Skin of body (tissue), 2 donors: ENCODE measurements around the gene GNG4. TPM values are rescaled to one million over a fixed set of nuclear protein-coding genes. Genes with fewer than 3 reads are reported as not detected.
"Not testable (repeated sequence)": the region's sequence is repeated elsewhere in the genome, so short reads cannot be mapped to it uniquely, and the experiment has no call there.

Experiments used
- DNase-seq: peaks from one replicate; lab custom pipeline; 2025; lab: John Stamatoyannopoulos, UW
- total RNA-seq: library from RNA; depleted of rRNA; stranded (reverse); fragments of >200 nt; gene quantifications from one replicate; pipeline ENCODE4 v1.2.3, GENCODE V29; 2014

The GNG4 gene
- total RNA-seq, 1 donor from 2014 or later: 1.6 TPM

DNA sequence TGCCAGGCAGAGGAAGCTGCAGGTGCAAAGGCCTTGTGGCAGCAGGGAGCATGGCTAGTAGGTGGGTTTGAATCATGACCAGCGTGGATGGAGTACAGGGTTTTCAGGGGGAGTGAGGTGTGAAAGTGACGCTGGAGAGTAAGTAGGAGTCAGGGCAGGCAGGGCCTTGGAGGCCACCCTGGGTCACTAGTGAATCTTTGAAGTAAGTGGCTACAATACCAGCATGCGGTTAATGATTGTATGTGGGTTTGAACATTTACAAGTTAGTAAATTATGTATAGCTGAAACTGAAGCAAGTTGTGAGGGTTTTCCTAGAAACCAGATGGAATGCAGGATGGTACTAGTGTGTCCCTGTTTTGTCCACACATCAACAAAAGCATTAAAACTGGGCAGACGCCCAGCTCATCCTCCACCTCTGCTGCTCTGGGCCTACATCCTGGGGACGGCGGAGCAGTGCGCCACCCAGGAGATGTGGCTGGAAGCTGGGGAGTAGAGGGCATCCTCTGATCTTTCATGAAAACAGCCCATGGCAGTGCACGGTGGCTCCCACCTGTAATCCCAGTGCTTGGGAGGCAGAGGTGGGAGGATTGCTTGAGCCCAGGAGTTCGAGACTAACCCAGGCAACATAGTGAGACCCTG, 104.2 kb downstream of the GNG4 start:
- no peak for DNase-seq

DNA sequence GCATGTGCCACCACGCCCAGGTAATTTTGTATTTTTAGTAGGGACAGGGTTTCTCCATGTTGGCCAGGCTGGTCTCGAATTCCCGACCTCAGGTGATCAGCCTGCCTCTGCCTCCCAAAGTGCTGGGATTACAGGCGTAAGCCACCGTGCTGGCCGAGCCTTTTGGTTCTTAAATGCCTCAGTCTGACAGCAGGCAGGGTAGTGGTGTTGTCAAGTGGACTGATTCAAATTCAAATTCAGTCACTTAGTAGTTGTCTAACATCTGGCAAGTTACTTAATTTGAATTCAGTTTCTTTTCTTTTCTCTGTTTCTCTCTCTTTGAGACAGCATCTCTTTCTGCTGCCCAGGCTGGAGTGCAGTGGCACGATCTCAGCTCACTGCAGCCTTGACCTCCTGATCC, 106.7 kb downstream of the GNG4 start:
- DNase-seq: not testable (repeated sequence)

DNA sequence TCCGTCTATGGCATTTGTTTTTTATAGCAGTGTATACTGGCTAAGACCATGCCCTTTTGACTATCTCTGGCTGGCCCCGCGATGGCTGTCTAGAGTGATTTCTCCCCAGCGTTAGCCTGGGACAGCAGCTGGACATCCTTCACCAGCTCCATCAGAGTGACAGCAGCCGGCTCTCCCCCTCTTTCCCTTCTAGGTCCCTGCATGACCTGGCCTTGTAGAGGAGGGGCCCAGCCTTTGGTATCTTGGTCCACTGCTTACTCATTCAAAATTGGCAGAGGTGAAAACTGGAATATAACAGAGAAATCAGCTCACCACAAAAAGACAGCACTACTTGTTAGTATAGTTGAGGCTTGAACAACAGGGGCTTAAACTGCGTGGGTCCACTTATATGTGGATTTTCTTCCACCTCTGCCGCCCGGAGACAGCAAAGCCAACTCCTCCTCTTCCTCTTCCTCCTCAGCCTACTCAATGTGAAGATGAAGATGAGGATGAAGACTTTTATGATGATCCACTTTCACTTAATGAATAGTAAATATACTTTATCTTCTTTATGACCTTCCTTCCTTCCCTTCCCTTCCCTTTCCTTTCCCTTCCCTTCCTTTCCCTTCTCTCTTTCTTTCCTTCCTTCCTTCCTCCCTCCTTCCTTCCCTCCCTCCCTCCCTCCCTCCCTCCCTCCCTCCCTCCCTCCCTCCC, 116.0 kb downstream of the GNG4 start:
- DNase-seq: no peak

DNA sequence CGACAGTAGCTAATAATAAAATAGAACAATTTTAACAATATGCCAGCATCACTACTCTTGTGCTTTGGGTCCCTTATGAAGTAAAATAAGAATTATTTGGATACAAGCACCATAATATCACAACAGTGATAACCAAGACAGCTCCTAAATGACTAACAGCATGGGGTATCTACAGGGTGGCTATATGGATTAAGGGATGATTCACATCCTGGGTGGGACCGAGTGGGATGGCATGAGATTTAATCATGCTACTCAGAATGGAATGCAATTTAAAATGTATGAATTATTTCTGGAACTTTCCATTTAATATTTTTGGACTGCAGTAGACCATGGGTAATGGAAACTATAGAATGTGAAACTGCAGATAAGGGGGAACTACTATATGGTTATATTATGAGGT, 117.2 kb downstream of the GNG4 start:
- no peak for DNase-seq

DNA sequence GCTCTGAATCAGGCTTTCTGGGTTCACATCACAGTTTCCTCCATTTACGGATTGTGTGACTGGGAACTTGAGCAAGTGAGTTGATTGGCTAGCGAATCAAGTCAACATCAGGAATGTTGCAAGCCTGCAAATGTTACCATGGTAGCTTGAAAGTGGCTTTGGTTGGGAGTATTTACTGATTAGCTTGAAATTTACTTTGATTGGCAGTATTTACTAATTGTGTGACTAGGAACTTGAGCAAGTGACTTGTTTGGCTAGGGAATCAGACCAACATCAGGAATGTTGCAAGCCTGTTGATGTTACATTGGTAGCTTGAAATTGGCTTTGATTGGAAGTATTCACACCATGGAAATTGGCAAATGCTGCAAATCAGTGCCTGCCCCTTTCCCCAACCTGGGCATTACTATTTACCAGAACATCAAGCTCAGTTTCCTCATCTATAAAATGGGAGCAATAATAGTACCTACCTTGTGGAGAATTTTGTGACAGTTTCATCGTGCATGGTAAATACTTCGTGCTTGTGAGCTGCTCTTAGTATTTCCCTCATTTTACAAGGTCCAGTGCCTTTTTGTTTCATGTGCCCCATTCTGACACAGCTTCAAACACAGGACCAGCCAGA, 122.3 kb downstream of the GNG4 start:
- DNase-seq: no peak

DNA sequence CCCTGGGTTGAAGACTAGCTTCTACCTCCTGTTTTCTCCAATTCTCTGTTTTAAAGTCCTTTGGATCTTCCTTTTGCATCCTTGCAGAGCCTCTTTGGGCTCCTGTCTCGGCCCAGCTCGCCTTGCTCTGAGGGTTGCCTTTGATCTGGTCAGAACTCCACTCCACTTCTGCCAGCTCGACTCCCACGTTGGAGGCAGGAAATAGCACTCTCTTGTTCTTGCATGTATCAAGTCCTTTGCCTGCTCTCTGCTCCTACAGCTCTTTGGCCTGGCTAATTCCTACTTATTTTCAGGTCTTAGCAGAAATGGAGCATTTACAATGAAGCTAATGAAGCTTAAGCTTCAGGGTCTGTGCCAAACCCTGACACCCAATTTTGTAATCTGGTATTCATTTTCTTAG, 124.3 kb downstream of the GNG4 start:
- no peak for DNase-seq

DNA sequence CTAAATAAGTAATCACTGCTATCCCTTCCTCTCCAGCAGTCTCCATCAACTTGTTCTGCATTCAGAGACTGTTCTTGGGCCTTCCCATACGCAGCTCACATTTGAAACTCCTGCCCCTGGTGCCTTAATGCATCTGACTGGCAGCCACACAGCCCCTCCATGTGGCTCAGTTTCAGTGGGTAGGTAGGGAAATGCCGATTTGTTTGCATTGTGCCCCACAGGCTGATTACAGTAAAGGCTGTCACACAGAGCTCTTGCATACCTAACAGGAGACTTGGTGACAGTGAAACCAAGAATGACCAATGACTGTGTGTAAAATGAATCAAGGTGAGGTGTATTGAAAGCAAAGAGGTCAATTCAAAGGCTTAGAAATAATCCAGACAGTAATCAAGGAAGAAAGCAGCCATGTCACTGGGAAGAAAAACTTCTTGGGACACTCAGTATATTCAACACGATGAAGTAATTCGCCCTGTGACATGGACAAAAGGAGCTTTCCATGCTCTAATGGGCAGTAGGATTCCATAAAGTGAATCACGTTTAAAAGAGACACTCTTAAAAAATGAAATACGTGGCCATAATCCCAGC, 132.6 kb downstream of the GNG4 start:
- DNase-seq: no peak

DNA sequence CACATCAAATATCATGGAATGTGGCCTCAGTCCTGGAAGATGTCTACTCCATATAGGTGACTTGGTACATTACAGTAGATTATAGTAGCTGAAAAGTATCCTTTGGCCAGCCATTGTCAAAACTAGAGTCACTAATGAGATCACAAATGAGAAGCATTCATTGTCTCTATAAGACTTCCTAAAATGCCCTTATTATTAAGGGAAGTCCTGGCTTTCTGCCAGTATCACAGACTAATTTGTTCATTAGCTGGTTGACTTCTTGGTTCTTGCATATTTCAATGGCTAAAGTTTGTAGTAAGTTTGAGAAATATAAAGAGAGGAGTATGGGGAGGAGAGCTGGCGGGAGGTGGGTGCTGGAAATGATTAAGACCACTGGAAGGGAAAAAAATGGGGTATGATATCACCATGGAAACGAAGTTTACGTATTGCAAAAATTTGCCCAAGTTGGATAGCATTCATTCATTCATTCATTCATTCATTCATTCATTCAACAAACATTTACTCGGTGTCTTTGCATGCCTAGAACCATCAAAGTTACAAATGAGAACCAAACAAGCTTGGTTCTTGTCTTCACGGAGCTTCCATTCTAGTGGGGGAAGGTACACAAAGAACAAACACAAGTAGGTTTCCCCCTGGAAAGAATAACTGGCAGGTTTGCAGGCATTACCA, 133.6 kb downstream of the GNG4 start:
- DNase-seq: no peak

DNA sequence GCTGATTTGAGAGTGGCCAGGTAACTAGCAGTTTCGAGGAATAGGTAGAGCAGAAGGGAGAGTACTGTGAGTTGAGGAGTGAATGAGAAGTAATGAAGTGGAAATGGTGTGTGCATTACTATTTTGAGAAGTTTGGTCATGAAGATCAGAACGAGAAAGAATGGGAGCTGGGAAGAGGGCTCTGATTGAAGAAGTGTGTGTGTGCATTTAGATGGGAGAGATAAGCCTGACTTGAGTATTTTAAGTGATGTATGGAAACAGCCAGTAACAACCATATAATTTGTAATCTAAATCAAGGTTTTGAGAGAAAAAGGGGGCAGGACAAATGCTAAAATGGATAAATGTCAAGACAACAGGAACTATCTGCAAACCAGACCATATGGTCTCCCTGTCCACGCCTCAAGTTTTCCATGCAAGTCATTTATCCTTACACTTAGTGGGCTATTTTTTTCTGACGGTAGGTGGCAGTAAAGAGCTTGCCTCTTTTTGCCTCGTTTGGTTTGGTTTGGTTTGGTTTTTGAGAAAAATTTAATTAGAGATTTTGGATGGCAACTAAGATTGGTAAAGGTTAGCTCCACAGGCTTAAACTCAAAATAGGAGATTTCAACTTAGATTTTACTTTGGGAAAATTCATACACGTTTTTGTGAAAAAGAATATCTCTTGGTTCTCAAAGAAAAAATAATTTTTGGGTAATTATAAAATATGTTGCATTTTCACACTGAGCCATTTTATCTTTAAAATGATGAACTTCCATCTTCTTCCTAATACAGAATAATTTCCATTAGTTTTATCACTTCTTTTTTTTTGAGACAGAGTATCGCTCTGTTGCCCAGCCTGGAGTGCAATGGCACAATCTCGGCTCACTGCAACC, 135.9 kb downstream of the GNG4 start:
- peak; percentile 55 for DNase-seq

DNA sequence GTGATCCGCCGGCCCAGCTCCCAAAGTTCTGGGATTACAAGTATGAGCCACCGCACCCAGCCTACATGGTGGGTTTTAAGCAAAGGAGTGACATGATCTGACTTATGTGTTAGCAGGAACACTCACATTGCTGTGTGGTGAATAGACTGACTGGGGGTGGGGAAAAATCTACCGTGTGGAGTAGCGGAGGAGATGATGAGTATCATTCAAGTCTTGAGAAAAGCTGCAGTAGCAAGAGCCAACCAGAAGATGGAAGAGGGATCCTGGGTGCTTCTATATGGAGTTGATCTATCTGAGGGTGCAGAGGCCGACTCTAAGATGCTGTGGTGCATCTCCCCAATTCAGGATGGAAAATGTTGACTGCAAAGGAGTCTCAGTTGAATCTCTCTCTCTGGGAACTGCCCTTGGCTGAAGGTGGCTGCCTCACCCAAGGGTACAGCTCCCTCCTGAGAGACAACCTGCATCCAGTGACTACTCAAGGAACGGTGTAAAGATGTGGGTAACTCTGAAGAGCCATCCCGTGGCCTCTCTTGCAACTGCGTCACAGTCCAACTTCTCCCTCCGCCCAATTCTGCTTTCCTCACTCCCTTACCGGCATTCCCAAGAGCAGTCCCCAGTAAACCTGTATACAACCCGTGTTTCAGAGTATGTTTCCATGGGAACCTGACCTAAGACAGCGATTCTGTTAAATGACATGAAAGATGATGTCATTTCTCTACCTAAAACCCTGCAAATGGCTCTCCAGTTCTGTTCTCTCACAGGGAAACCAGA, 137.9 kb downstream of the GNG4 start:
- no peak for DNase-seq

DNA sequence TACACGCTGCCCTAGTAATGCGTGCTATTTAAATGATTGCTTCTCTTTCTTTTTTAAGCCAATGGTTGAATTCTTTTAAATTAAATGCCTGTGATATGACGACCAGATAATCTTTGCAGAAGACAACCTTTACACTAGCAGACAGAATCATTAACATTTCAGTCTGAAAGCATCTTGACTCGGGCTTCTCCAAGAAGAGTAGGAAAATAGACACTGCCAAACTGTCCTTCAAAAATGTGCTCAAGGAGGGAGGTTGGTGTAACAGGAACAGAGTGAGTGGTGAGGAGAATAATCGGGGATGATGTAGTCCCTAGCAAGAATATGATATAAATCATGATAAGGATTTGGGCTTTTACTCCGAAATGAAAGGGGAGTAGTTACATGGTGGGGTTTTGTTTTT, 138.8 kb downstream of the GNG4 start:
- no peak for DNase-seq

DNA sequence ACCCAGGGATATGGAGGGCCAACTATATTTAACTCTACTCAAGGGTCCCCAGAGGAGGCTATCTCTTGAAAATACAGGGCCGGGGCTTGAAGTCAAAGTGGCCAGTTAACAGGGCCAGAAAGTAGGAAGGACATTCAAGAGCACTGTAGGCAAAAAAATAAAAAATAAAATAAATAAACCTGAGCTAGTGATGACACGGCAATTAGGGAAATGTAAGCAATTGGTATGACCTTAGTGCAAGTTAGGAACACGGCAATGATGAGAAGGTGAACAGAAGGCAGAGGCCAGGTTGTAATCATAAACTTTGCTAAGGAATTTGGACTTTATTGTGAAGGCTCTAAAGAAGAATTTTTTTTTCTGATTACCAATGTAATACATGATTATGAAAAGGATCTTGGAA, 142.0 kb downstream of the GNG4 start:
- DNase-seq: no peak

DNA sequence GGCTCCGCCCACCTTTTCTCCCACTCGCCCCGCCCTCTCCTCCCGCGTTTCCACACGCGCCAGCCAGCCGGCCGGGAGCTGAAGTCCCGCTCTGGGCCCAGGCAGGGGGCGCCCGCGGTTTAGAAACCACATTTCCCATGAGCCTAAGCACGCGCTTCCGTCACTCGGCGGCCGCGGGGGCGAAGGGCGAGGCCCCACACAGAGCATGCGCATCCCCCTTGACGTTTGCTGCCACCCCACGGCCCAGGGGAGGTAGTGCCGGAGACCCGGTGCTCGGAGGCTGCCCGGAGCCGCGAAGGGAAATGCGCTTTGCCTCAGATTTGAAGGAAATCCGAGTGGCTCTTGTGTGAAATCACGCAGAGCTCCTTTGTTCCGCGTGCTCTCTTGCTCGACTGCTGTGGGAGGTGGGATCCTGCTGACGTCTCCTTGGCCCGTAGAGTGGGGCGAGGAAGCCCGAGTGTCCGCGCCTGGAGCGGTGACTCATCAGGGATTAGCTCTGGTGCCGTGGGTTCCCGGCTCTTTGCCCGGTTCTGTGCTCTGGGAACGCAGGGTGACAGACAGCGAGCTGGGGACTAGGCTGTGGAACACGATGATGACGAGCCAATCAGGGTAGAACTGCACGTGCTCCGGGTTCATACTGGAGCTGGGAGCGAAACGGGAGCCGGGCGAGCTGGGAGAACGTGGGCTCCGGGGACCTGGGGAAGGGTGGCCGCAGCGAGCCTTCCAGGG, 144.9 kb downstream of the GNG4 start:
- peak; percentile 98 for DNase-seq

DNA sequence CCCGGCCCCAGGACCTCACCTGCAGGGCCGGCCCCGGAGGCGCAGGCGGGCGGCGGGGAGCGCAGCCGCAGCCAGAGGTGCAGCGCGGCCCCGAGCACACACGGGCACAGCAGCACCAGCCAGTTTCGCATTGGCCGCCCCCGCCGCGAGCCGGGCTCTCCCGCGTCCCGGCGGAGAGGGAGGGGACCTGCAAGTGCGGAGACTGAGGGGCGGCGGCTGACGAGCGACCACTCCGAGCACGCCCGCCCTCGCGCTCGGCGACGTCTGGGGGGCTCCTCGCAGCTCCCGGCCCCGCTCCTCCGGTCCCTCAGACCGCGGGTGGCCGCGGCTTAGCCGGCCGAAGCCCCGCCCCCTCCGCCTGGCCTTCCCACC, 145.5 kb downstream of the GNG4 start, which contains the start of gene B3GALNT2:
Gene B3GALNT2 (minus strand): TSS at position 331 of the 372 bp plus-strand sequence. CDS start 200 bp downstream, at position 131.
- DNase-seq: no peak

DNA sequence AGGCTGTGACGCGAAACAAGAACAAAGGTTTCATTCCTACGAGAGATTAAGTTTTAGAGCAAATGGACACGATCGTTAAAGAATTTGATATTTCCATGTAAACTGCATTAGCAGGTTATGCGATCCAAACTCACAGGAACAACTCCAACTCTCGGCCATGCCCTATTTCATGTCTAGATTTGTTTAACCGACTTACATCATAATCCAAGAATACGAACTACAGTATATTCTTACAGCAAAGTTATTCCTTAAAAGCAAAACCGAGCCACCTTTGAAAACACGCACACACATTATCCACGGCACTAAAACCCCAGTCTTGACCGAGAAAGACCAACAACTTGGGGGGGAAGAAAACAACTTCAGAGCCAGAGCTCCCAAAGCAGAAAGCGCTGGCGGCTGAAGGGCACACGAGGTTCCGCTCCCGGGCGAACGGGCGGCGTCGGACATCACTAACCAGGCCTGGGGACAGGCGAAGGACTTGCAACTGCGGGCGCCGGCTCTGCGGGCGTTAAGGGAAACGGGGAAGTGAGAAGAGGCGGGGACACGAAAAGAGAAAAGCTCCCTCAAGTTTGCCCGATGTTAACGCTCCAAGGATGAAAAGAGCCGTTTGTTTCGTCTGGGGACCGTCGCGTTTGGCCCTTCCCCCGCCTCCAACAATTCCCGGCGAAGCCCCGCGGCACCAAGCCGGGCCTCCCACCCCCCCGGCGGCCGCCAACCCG, 146.0 kb downstream of the GNG4 start:
- DNase-seq: peak; percentile 76

DNA sequence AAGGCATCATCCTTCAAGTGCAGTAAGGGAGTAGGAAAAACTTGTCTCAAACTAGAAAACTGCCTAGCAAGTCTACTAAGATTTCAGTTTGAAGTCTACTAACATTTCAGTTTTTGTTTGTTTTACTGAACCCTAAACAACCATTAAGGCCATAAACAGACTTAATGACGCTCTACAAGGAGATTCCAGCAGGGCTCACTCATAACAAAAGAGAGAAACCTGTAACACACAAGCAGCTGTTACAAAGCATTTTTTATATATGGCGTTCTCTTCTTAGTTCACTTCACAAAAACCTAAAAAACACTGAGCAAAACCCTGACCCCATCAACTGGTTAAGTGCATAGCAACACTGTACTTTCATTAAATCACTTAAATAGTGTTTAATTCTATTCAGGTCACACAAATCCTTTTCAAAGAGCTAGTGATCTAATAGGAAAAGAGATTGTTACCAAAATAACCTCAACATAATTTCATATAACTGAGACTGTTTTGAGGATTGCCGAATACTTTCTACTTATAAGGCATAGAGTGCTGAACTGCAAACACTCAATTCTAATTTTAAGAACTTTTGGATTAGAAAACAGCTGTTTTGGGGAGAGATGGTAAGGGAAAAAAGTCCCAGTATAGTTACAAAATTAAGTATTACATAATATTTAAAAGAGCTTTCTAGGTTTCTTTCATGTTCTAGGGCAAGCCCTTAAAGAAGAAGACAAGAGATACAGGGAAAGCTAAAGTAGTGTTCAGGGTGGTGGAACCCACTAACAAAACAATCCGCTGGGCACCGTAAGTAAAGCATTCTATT, 146.8 kb downstream of the GNG4 start:
- peak; percentile 32 for DNase-seq

DNA sequence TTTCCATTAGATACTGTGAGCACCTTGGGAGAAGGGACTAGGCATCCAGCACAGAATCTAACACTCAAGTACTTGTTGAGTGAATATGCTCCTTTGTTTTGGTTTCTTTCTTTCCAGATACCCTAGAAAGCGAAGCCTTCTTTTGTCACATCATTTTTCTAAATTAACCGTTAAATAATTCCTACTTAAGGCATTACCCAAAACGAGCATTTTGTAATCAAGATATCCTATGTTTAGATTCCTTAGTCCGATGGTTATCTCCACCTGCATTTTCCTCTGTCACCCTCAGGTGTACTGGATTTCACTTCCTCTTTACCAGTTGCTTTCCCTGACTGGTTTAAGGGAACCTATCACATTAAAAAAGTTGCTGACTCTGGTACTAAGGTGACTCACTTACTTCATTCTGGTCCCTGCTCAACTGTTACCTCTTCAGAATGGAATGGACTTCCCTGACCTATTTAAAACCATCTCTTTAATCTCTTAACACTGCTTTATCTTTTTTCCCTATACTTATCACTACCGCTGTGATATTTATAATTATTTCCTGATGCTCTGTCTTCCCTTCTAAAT, 148.5 kb downstream of the GNG4 start:
- DNase-seq: no peak
